GM18907 (cell line): ENCODE data around the gene TMEM184C.

ENCODE experiments used
- ATAC-seq: cut with Tn5 transposase; IDR thresholded peaks from one replicate; pipeline ENCODE4 v1.9.1; 2021; ENCODE audit warnings: mild to moderate bottlenecking, moderate library complexity; ENCODE audit not compliant: unreplicated experiment

TMEM184C gene

DNA sequence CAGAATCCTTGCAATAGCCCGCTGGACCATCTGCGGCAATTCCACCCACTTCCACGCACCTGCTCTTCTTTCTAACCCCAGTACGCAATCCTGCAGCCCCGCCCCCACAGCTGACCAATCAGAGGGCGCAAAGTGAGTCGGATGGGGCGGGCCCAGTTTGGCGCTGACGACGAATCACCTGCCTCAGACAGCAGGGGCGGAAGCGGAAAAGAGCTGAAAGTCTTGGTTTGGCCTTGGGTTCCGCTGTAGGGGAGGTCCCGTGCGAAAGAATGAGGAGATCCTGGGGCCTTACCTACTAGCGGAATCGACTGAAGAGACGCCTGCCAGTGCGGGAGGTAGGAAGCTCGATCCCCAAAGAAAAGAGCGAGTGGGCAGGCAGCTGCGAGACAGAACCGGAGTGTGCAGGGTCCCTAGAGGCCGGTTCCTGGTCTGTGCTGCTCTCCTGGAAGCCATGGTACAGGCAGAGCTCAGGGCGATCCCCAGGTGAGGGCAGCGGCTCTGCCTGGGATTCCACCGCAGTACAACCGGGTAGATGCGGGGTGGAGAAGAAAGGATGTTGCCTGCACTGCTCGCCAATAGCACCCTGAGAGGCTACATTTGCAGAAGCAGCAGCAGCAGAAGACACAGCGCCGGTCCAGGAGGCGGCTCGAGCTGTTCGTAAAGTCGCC is at the start of gene TMEM184C:
TSS of gene TMEM184C (plus strand) at position 225 of the 668 bp plus-strand sequence. CDS start 560 bp downstream, outside the sequence.
- ATAC-seq: peak; percentile 100

DNA sequence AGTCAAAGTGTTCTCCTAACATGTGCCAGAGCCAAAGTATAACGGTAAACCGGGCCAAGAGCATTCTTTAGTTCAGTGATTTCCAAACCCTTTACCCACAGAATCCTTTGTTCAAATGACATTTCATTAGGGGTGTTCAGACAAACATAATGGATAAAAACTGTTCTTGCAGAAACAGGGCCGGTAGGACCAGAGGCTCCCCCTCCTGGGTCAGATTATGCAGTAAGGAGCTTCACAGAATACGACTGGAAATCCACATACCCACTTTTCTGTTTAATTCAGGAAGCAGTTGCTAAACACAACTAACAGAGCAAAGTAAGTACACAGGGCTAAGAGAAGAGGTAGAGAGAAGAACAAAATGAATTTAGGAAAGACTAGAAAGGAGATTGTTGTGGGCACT is 46.6 kb upstream of the TMEM184C start:
- ATAC-seq: no peak

GRCh38 chr4:147571036-147571770 is 46.0 kb upstream of the TMEM184C start:
- ATAC-seq: no peak

DNA sequence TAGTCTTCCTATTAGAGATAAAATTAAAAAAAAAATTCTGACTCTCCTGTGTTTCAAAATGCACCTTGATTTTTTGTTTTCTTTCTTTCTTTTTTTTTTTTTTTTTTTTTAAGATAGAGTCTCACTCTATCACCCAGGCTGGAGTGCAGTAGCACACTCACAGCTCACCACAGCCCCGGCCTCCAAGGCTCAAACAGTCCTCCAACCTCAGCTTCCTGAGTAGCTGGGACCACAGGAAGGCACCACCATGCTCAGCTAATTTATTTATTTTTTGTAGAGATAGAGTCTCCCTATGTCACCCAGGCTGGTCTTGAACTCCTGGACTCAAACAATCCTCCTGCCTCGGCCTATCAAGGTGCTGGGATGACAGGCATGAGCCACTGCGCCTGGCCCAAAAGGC is 41.1 kb upstream of the TMEM184C start:
- ATAC-seq: no peak

DNA sequence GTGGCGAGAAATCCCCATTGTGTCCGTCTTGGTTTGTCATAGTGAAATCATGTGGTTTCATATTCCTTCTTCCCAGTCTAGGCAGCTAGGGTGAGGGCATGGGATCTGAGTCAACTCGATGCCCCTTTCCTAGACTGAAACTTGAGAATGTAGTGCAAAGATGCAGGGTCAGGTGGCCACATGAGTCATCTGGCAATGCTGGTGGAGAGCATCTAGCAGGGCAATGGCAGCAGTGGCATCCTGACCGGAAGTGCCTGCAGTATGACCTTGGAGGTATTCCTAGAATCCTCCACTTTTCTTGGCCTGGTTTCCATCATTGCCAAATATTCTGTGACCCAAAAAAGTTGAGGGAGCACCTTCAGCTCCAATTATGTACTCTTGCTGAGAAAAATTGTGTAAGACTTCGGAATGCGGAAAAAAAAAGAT is 39.1 kb upstream of the TMEM184C start:
- ATAC-seq: no peak

- no peak for ATAC-seq
Observed at GRCh38 chr4:147578593-147578992, 38.6 kb upstream of the TMEM184C start.

DNA sequence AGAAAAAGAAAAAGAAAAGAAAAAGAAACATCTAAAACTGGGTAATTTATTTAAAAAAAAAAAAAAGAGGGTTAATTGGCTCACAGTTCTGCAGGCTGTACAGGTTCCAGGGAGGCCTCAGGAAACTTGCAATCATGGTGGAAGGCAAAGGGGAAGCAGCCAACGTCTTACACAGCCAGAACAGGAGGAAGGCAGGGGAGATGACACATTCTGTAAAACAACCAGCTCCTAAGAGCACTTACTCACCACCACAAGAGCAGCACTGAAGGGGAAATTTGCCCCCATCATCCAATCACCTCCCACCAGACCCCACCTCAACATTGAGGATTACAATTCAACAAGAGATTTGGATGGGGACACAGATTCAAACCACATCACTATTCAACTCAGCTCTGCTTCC is 36.8 kb upstream of the TMEM184C start:
- ATAC-seq: no peak

GRCh38 chr4:147581606-147582350 is 35.4 kb upstream of the TMEM184C start:
- no peak for ATAC-seq

DNA sequence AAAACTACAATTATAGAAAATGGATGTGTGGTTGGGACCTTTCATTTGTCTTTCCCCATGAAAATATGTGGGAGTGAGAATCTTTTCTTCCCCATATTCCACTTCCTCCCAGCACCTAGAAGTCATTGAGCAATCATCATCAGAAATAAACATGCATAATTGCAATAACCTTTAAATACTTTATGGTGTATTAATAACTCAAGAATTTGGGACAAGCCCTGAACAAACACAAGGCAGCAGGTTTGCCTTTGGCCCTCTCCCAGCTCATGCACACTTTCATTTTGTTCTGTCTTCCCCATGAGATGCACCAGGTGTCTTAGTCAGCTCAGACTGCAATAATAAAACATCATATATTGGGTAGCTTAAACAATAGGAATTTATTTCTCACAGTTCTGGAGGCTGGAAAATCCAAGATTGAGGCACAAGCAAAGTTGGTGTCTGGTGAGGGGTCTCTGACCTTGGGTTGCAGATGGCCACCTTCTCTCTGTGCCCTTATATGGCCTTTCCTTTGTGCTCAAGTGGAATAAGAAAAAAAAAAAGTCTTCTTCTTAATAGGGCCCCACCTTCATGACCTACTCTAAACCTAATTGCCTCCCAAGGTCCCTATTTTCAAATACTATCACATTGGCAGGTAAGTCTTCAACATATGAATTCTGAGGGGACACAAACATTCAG is 34.7 kb upstream of the TMEM184C start:
- no peak for ATAC-seq

- no peak for ATAC-seq
Observed at GRCh38 chr4:147583876-147584275, 33.3 kb upstream of the TMEM184C start.

DNA sequence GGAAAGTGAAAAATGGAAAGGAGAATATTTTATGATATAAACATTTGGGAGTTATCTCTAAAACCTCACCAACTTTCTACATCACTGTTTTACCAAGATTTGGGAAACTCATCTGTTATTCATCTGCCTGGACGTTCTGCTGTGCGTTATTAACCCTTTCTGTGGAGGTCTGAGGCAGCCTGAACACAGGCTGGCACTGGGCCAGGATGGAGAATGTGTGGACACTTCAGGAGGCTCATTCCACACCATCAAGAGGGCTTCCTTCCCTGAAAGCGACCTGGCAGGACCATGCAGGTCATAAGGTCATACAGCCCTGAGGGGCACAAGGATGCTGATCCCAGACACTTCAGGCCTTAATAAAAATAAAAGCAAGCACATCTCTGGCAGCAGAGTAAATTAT is 31.2 kb upstream of the TMEM184C start:
- ATAC-seq: no peak

DNA sequence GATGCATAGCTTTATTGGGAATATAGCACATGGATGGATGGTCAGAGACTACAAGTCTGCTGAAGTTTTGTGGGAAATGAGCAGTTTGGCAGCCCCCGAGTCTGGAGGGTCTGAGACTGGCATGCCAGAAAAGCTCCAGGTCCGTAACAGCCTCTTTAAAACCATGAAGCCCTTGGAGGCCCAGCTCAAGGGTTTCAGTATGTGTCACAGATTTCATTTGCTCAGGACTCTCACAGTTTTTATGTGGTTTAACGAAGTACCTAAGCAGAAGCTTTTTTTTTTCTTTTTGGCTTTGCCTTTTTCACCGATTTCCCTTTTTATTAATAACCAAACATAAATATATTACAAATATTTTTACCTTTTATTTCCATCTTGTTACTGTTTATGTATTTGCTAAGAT is 30.6 kb upstream of the TMEM184C start:
- peak; percentile 69 for ATAC-seq

GRCh38 chr4:147587041-147587440 is 30.2 kb upstream of the TMEM184C start:
- no peak for ATAC-seq

DNA sequence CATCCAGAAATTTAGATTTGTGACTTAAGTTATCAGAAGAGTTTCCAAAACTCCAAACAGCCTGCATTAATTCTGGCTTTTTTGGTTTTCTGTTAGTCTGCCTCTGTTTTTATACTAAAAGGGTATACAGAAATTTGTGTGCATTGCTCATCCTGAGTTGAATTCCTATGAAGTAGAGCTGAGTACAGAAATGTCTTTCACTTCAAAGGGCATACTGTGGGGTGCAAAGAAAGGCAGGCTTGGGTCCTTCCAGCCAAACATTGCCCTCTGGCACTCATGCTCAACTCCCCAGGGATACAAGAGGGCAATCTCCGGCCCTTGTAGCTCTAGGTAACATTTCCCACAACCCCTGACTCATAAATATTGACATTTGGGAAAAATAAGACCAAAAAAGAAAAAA is 27.6 kb upstream of the TMEM184C start:
- no peak for ATAC-seq

DNA sequence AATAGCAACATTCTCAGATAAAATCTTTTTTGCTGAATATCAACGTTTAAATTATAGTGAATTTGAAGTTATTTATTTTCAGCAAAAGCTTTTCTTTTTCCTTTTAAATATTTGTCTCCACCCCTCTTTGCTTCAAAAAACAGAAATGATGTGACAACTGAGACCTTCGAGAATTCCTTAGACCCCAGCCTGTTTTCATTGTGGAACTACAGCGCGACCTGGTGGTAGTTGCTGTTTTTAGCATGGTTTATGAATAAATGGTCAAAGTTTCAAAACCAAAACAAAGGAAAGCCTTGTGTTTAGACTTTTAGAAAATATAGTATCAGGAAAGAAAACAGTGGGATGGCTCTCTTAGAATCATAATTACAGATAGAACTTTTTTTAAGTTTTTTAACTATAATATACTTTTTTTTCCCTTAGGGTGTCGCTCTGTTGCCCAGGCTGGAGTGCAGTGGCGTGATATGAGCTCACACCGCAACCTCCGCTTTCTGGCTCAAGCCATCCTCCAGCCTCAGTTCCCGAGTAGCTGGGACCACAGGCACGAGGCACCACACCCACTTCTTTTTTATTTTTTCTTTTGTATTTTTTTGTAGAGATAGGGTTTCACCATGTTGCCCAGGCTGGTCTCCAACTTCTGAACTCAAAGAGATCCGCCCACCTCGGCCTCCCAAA is 26.8 kb upstream of the TMEM184C start:
- peak; percentile 52 for ATAC-seq

DNA sequence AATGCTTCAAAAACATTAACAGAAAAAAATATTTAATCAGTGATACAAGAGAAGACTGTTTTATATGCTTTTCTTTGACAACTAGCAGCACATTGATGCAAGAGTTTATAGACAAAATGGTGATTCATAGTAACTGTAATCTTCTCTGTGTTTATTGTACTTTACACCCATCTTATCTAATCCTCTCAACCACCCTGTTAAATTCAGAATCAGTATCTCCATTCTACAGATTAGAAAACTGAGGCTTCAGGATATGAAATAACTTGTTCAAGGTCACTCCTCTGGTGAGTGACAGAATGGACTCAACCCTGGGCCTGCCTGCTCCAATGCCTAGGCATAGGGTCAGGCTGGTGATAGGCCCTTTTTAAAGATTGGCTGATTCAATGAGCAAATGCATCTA is 26.1 kb upstream of the TMEM184C start:
- no peak for ATAC-seq

GRCh38 chr4:147594107-147594506 is 23.1 kb upstream of the TMEM184C start:
- no peak for ATAC-seq

GRCh38 chr4:147594578-147594977 is 22.6 kb upstream of the TMEM184C start:
- ATAC-seq: no peak

- no peak for ATAC-seq
Observed at GRCh38 chr4:147596377-147596776, 20.8 kb upstream of the TMEM184C start.

DNA sequence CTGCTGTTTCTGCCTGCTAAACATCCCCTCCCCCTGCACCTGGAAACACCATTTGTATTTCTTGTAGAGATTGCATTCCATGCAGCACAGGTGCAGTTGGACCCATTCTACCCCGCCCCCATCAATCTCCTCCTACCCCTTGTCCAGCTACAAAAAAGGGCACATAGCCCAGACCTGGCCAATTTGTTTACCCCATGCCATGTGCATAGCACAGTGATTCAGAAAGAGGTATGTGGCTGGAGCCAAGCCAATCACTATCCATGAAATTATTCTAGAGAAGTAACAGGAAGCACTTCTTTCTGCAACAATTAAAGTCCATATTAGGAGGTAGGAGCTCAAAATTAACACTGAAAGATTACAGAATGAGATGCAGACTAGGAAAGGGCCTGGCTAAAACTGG is 20.2 kb upstream of the TMEM184C start:
- ATAC-seq: no peak

- no peak for ATAC-seq
Observed at GRCh38 chr4:147597561-147597960, 19.6 kb upstream of the TMEM184C start.
